H9 (cell line): ENCODE data around the gene GSG1L. TPM values are rescaled to one million over a fixed set of nuclear protein-coding genes. Genes with fewer than 3 reads are reported as not detected.
A peak's percentile ranks its signal among the peaks of the same experiment; 100 is the strongest.

Experiments used
- DNase-seq: peaks from one replicate; pipeline ENCODE4 v3.0.0-alpha.2; 2017
- H2AFZ ChIP-seq: one replicate; pipeline ENCODE4 v1.6.1; 2013; ENCODE audit warnings: mild to moderate bottlenecking, low read length, control low read depth, moderate library complexity
- H2AK5ac ChIP-seq: 2 replicates; pipeline ENCODE4 v1.6.1; 2013; ENCODE audit warnings: low read length, control low read depth, mixed read lengths; ENCODE audit not compliant: insufficient read length
- H2BK120ac ChIP-seq: one replicate; pipeline ENCODE4 v1.6.1; 2013; ENCODE audit warnings: low read depth, mild to moderate bottlenecking, low read length, control low read depth, inconsistent platforms; ENCODE audit not compliant: poor library complexity, severe bottlenecking
- H2BK12ac ChIP-seq: 2 replicates; pipeline ENCODE4 v1.6.1; 2013; ENCODE audit warnings: low read length, control low read depth, mixed read lengths, low read depth; ENCODE audit not compliant: insufficient read length
- H2BK15ac ChIP-seq: 2 replicates; pipeline ENCODE4 v1.6.1; 2013; ENCODE audit warnings: low read depth, low read length, control low read depth
- H2BK20ac ChIP-seq: one replicate; pipeline ENCODE4 v1.6.1; 2013; ENCODE audit warnings: low read depth, mild to moderate bottlenecking, low read length, control low read depth, inconsistent platforms; ENCODE audit not compliant: poor library complexity, severe bottlenecking
- H2BK5ac ChIP-seq: 2 replicates; pipeline ENCODE4 v1.6.1; 2013; ENCODE audit warnings: low read length, control low read depth, mixed read lengths; ENCODE audit not compliant: insufficient read length
- H3K14ac ChIP-seq: 2 replicates; pipeline ENCODE4 v1.6.1; 2013; ENCODE audit warnings: low read length, control low read depth; ENCODE audit not compliant: insufficient read depth
- H3K18ac ChIP-seq: 2 replicates; pipeline ENCODE4 v1.6.1; 2013; ENCODE audit warnings: low read depth, mild to moderate bottlenecking, mixed read lengths, low read length, control low read depth; ENCODE audit not compliant: insufficient read length
- H3K23ac ChIP-seq: 2 replicates; pipeline ENCODE4 v1.6.1; 2013; ENCODE audit warnings: low read length, control low read depth, mixed read lengths, low read depth; ENCODE audit not compliant: insufficient read length
- H3K23me2 ChIP-seq: 2 replicates; pipeline ENCODE4 v1.6.1; 2013; ENCODE audit warnings: low read depth, mild to moderate bottlenecking, mixed read lengths, low read length, control low read depth; ENCODE audit not compliant: insufficient read length, poor library complexity, severe bottlenecking
- H3K27ac ChIP-seq: 2 replicates; pipeline ENCODE4 v1.5.1; 2013; ENCODE audit warnings: low read length, control low read depth, mixed read lengths, low read depth; ENCODE audit not compliant: insufficient read length
- H3K27me3 ChIP-seq: 2 replicates; pipeline ENCODE4 v1.6.1; 2013; ENCODE audit warnings: low read length, control low read depth, inconsistent platforms; ENCODE audit not compliant: insufficient read depth
- H3K4ac ChIP-seq: 2 replicates; pipeline ENCODE4 v1.6.1; 2013; ENCODE audit warnings: low read depth, mild to moderate bottlenecking, control low read depth, inconsistent platforms, low read length, moderate library complexity
- H3K4me1 ChIP-seq: 2 replicates; pipeline ENCODE4 v1.6.1; 2013; ENCODE audit warnings: low read length, control low read depth, inconsistent platforms; ENCODE audit not compliant: insufficient read depth
- H3K4me2 ChIP-seq: 2 replicates; pipeline ENCODE4 v1.6.1; 2013; ENCODE audit warnings: low read length, control low read depth, mixed read lengths; ENCODE audit not compliant: insufficient read length, insufficient read depth
- H3K56ac ChIP-seq: 2 replicates; pipeline ENCODE4 v1.6.1; 2013; ENCODE audit warnings: low read depth, mild to moderate bottlenecking, mixed read lengths, low read length, control low read depth; ENCODE audit not compliant: insufficient read length
- H3K79me1 ChIP-seq: 2 replicates; pipeline ENCODE4 v1.6.1; 2013; ENCODE audit warnings: low read depth, mild to moderate bottlenecking, moderate library complexity, low read length, control low read depth, inconsistent platforms; ENCODE audit not compliant: insufficient read depth, poor library complexity, severe bottlenecking
- H3K79me2 ChIP-seq: 2 replicates; pipeline ENCODE4 v1.6.1; 2013; ENCODE audit warnings: low read length, control low read depth, inconsistent platforms; ENCODE audit not compliant: insufficient read depth
- H3K9ac ChIP-seq: 2 replicates; pipeline ENCODE4 v1.6.1; 2013; ENCODE audit warnings: low read length, control low read depth, mixed read lengths; ENCODE audit not compliant: insufficient read length; ENCODE audit errors: extremely low read depth
- H3K9me3 ChIP-seq: one replicate; pipeline ENCODE4 v1.6.1; 2013; ENCODE audit warnings: low read depth, low read length, inconsistent platforms; ENCODE audit not compliant: control insufficient read depth
- H3T11ph ChIP-seq: one replicate; pipeline ENCODE4 v1.6.1; 2013; ENCODE audit warnings: mild to moderate bottlenecking, low read length, control low read depth, inconsistent platforms
- H4K20me1 ChIP-seq: one replicate; pipeline ENCODE4 v1.6.1; 2013; ENCODE audit not compliant: control insufficient read depth, insufficient read length, insufficient read depth
- H4K5ac ChIP-seq: 2 replicates; pipeline ENCODE4 v1.6.1; 2013; ENCODE audit warnings: low read depth, mild to moderate bottlenecking, mixed read lengths, low read length, control low read depth; ENCODE audit not compliant: insufficient read length
- H4K8ac ChIP-seq: replicated peaks from 2 replicates; pipeline ENCODE4 v1.6.1; 2013; ENCODE audit warnings: low read length, control low read depth, mixed read lengths, low read depth; ENCODE audit not compliant: insufficient read length
- H4K91ac ChIP-seq: 2 replicates; pipeline ENCODE4 v1.6.1; 2013; ENCODE audit warnings: low read depth, mild to moderate bottlenecking, moderate library complexity, mixed read lengths, low read length, control low read depth; ENCODE audit not compliant: insufficient read length
- H3K27ac Mint-ChIP-seq, 3 experiments: 2 replicates in 2 of 3; 3 replicates in 1 of 3; pipeline ENCODE4 v1.8.0; 2020 to 2021; ENCODE audit warnings: mixed read lengths in 3 of 3, mild to moderate bottlenecking in 1 of 3, moderate library complexity in 1 of 3
- H3K27me3 Mint-ChIP-seq: 2 replicates; pipeline ENCODE4 v1.8.0; 2021; ENCODE audit warnings: low read depth, mild to moderate bottlenecking, moderate library complexity, mixed read lengths
- H3K36me3 Mint-ChIP-seq, 3 experiments: 2 replicates in 2 of 3; 3 replicates in 1 of 3; pipeline ENCODE4 v1.8.0; 2020 to 2021; ENCODE audit warnings: low read depth in 3 of 3, mixed read lengths in 3 of 3; ENCODE audit not compliant: insufficient read depth in 1 of 3
- H3K4me1 Mint-ChIP-seq, 2 experiments: 2 replicates each; pipeline ENCODE4 v1.8.0; 2020; ENCODE audit warnings: mixed read lengths in 2 of 2
- H3K4me3 Mint-ChIP-seq, 2 experiments: 2 replicates in 1 of 2; 3 replicates in 1 of 2; pipeline ENCODE4 v1.8.0; 2020 to 2021; ENCODE audit warnings: mild to moderate bottlenecking in 2 of 2, mixed read lengths in 2 of 2, moderate library complexity in 1 of 2
- H3K9me3 Mint-ChIP-seq, 2 experiments: 2 replicates in 1 of 2; 3 replicates in 1 of 2; pipeline ENCODE4 v1.8.0; 2020; ENCODE audit warnings: mild to moderate bottlenecking in 2 of 2, mixed read lengths in 2 of 2, moderate library complexity in 1 of 2
- WGBS: extraction: QIAGEN DNeasy Blood & Tissue Kit; methylation state at CpG from one replicate; pipeline ENCODE4 v1.1.7; 2013; ENCODE audit warnings: missing lambda C conversion rate, low lambda C conversion rate, mixed read lengths; ENCODE audit not compliant: insufficient read length; ENCODE audit errors: extremely low coverage; 5-methylcytosine and 5-hydroxymethylcytosine counted together
- total RNA-seq: library from RNA; stranded (reverse); gene quantifications from 2 replicates; pipeline ENCODE4 v1.2.1, GENCODE V29; 2021
- TF ChIP-seq, protein P1 (sequence below): fragments of 200-600 bp; sonication (generic); conservative IDR thresholded peaks from 3 replicates; pipeline ENCODE4 v1.8.0; 2021; ENCODE audit warnings: antibody characterized with exemption, mild to moderate bottlenecking

GSG1L gene
- total RNA-seq, 1 experiment from 2014 or later, result 0.35 TPM

DNA sequence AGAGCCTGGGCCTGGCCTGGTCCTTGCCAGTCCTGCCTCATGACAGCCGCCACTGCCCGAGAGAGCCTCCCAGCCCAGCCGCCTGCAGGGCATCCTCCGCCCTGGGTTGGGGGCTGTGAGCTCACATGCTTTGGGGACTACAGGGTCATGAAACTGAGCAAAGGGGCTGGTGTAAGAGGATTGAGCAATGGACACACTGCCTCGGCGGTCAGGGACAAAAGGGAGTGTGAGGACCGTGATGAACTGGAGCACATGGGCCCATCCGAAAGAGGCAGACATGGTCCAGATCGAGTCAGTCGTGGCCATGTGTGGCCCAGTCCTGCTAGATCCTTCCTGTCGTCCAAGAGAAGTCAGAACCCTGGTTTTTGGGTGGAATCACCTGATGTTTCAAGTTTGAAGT is 52.3 kb downstream of the GSG1L start:
- Mint-ChIP-seq H3K36me3 (no peaks in the 10 kb centered on the region), H3K27me3 (peaks cover 10% of the 10 kb centered on the region), H3K4me1 (peaks cover 8 to 9% of the 10 kb centered on the region in 2 experiments), H3K27ac (peak overlapping the region in 1 of 3 experiments; percentile 55; a peak in 1 of 7 replicates), H3K4me3 (no peak overlapping the region), H3K9me3 (peaks cover 0 to 3% of the 10 kb centered on the region in 2 experiments; a peak in 1 of 5 replicates)
- Histone ChIP-seq H2BK15ac (no peak overlapping the region), H2AK5ac (no peak overlapping the region), H3T11ph (no peak overlapping the region), H2BK12ac (no peak overlapping the region), H3K4me1 (no peaks in the 10 kb centered on the region), H4K8ac (no peak overlapping the region), H3K4me2 (no peak overlapping the region), H3K23ac (no peak overlapping the region), H4K91ac (no peak overlapping the region), H2BK20ac (no peak overlapping the region), H3K9ac (no peak overlapping the region), H4K20me1 (no peaks in the 10 kb centered on the region), H3K18ac (no peak overlapping the region), H2BK5ac (no peak overlapping the region), H2BK120ac (no peak overlapping the region), H3K79me1 (no peaks in the 10 kb centered on the region), H3K4ac (no peak overlapping the region), H3K27ac (no peak overlapping the region), H4K5ac (no peak overlapping the region), H3K23me2 (no peaks in the 10 kb centered on the region), H3K27me3 (no peaks in the 10 kb centered on the region), H3K56ac (no peak overlapping the region), H3K9me3 (no peaks in the 10 kb centered on the region), H2AFZ (no peak overlapping the region), H3K79me2 (no peaks in the 10 kb centered on the region), H3K14ac (no peak overlapping the region)
- no CpG with 5 or more reads among the region's 11 CpGs for WGBS
- DNase-seq, result no peak
- TF ChIP-seq, protein P1, sequence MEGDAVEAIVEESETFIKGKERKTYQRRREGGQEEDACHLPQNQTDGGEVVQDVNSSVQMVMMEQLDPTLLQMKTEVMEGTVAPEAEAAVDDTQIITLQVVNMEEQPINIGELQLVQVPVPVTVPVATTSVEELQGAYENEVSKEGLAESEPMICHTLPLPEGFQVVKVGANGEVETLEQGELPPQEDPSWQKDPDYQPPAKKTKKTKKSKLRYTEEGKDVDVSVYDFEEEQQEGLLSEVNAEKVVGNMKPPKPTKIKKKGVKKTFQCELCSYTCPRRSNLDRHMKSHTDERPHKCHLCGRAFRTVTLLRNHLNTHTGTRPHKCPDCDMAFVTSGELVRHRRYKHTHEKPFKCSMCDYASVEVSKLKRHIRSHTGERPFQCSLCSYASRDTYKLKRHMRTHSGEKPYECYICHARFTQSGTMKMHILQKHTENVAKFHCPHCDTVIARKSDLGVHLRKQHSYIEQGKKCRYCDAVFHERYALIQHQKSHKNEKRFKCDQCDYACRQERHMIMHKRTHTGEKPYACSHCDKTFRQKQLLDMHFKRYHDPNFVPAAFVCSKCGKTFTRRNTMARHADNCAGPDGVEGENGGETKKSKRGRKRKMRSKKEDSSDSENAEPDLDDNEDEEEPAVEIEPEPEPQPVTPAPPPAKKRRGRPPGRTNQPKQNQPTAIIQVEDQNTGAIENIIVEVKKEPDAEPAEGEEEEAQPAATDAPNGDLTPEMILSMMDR, result no peak
